ENCODE measurements around the gene SOX21.
"Not testable (repeated sequence)": the region's sequence is repeated elsewhere in the genome, so short reads cannot be mapped to it uniquely, and the experiment has no call there.

Gene SOX21

DNA sequence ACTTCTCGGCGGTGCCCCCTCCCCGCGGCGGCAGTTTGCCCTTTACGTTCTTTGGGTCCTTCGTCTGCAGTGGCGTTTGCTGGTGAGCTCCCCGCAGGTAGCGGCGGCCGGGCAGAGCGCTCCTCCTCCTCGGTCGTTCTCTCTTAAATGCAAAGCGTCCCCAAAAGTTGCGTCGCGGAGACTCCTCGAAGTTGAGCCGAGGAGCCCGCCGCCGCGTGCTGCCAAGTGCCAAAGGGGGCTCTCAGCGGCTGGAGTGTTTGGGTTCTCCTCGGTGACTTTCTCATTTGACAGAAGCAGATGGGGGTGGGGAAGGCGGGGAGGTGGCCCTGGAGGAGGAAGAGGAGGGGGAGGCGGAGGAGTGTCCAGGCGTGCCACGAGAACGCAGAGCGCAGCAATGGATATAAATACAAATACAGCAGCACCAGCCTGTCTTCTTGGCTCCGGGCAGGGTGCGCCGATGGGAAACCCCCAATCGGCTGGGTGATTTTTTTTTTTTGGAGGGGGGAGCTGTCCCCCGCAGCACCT, at the start of gene SOX21:
Gene SOX21, minus strand, starts transcription at position 259 of the 525 bp plus-strand sequence. CDS start 496 bp downstream, outside the sequence.
- no peak for DNase-seq

- no peak for DNase-seq
These were observed 49.1 kb upstream of the SOX21 start for GRCh38 chr13:94761407-94761806.

DNA sequence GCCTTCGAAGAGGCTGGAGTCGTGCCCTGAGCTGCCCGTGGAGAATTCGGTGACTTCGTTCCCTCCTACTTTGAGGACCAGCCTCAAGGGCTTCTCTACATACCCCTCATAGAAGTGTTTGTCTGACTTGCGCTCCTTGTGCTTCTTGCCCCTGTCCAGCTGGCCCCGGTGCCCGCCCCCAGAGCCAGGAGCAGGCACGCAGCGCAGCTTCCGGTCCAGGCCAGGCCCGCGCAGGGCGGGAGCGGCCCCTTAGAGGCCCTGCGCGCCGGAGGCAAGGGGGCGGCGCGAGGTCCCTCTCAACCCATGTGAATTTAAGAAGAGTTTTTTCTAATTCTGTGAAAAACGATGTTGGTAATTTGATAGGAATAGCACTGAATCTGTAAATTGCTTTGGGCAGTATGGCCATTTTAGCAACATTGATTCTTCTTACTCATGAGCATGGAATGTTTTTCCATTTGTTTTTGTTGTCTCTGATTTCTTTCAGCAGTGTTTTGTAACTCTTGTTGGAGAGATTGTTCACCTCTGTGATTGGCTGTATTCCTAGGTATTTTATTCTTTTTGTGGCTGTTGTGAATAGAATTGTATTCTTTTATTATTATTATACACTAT, 46.9 kb upstream of the SOX21 start:
- no peak for DNase-seq

- DNase-seq: no peak
These were observed 46.2 kb upstream of the SOX21 start for GRCh38 chr13:94758436-94758960.

DNA sequence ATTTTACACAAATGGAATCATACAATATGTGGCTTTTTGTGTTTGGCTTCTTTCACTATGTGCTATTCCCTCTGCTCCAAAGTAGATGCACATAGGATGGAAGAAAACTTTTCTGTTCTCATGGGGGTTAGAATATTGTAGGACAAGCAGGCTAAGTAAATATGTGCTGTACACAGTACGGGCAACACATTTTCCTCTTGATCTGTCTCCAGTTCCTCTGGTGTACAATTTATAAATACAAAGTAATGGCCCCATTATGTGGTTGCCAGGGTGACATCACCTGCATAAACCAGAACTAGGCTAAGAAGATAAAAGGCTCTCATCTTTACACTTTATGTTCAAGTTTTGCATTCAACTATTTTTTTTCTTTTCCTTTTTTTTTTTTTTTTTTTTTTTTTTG, 41.0 kb upstream of the SOX21 start:
- no peak for DNase-seq

- no peak for DNase-seq
These were observed 36.8 kb upstream of the SOX21 start for GRCh38 chr13:94749162-94749561.

- DNase-seq: no peak
These were observed 26.9 kb upstream of the SOX21 start for GRCh38 chr13:94739235-94739634.

- no peak for DNase-seq
These were observed 18.7 kb upstream of the SOX21 start for GRCh38 chr13:94731028-94731427.

- not testable (repeated sequence) for DNase-seq
These were observed 17.6 kb upstream of the SOX21 start for GRCh38 chr13:94729941-94730340.

- DNase-seq: no peak
These were observed 14.1 kb upstream of the SOX21 start for GRCh38 chr13:94726425-94726824.

DNA sequence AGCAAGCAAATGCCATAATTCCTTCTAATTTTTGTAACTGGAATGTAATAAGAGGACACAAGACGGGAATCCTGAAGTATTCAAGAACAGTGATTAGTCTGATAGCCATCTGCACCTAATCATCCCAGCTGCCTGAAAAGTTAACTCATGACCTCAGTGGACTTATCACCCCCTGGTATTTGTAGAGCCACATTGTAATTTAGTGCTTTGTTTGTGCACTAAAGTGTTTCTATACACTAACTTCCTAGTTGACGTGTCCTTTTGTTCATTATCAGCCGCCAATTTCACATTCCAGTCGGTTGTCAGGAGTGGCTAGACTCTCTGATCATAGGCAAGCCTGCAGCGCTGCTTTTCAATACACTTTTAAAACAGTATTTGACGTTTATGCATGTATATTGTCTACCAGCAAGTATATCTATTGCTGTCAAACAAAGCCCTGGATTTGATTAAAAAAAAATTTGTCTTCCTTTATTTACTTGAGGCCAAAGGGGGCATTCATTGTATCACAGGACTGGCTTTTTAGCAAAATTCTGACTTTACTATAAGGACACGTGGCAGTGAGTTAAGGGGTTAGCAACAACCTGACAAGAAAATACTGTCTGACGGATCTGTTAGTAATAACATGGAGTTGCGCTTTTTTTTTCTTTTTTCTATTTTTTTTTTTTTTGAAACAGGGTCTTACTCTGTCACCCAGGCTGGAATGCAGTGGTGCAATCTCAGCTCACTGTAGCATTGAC, 10.4 kb upstream of the SOX21 start:
- DNase-seq: no peak

DNA sequence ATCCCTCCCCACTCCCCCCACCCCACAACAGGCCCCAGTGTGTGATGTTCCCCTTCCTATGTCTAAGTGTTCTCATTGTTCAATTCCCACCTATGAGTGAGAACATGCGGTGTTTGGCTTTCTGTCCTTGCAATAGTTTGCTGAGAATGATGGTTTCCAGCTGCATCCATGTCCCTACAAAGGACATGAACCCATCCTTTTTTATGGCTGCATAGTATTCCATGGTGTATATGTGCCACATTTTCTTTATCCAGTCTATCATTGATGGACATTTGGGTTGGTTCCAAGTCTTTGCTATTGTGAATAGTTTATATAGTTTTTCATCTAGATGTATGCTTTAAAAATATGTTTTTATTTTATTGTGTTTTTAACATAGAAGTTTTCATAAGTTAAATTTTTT, 6.4 kb upstream of the SOX21 start:
- DNase-seq: not testable (repeated sequence)

- no peak for DNase-seq
These were observed 5.6 kb upstream of the SOX21 start for GRCh38 chr13:94717916-94718315.

DNA sequence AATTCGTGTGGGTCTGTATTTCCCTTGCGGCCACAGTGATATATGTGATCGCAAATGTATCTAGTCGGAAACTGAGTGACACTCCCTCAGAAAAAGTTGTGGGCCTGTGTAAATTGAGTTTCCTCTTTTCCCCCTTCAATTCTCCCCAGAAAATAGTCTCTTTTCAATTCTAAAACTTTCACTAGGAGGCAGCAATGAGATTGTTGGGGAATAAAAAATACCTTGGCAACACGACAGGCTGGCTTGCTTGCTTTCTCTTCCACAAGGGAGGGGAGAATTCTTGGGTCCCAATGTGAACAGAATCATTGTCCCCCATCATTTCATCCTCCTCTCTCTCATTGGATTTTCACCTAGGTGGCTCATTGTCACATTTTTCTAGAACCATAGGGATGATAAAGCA, 3.7 kb upstream of the SOX21 start:
- DNase-seq: no peak

DNA sequence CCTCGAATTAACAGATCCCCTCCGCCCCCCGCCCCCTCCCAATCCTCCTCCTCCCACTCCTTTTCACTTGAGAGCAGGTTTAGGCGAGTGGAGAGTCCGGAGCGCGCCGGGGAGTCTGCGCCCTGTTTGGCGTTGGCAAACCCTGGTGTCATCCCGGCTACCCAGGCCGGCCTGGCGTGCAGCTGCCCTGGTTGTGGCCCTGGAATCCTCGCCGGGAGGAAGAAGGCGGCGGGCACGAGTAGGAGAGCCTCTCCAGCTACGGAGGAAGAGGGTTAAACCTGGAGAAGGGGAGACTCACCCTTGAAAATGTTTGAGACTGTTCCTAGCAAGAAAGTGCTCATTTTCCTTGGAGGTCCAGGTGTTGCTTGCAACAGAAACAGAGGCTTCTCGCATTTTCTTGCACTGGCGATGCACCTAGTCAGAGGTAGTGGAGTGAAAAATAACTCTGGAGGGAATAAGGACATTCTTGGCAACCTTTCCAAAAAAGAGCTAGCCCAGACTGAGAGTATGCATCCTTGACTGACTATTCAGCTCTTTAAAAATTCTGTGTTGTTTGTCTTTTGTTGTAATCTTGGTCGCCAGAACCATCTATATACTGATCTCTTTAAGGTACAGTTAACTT, 1.3 kb upstream of the SOX21 start:
- DNase-seq: no peak

- no peak for DNase-seq
These were observed 641 bp upstream of the SOX21 start for GRCh38 chr13:94712812-94713560.

GRCh38 chr13:94711561-94712286, 621 bp downstream of the SOX21 start:
- DNase-seq: no peak

- DNase-seq: no peak
These were observed 1.3 kb downstream of the SOX21 start for GRCh38 chr13:94710881-94711560.

- no peak for DNase-seq
These were observed 2.1 kb downstream of the SOX21 start for GRCh38 chr13:94710065-94710781.

GRCh38 chr13:94709001-94709834, 3.1 kb downstream of the SOX21 start:
- DNase-seq: no peak

Data from activated CD4-positive, CD25-positive, alpha-beta regulatory T cell (primary cell).